Left ventricle myocardium inferior (tissue), 1 donor: Measurements from ENCODE around the gene USP26. TPM values are rescaled to one million over a fixed set of nuclear protein-coding genes. Genes with fewer than 3 reads are reported as not detected.
"Not testable (repeated sequence)": the region's sequence is repeated elsewhere in the genome, so short reads cannot be mapped to it uniquely, and the experiment has no call there.

Source experiments
- DNase-seq: peaks from one replicate; pipeline ENCODE4 v3.0.0-alpha.2; 2020
- H3K27ac ChIP-seq: fragments of 200-600 bp; replicated peaks from 2 replicates; pipeline ENCODE4 v1.8.0; 2021
- H3K27me3 ChIP-seq: fragments of 200-600 bp; 2 replicates; pipeline ENCODE4 v1.8.0; 2021; ENCODE audit warnings: low read depth
- H3K36me3 ChIP-seq: fragments of 200-600 bp; 2 replicates; pipeline ENCODE4 v1.8.0; 2021
- H3K4me1 ChIP-seq: fragments of 200-600 bp; 2 replicates; pipeline ENCODE4 v1.8.0; 2021
- H3K4me3 ChIP-seq: fragments of 200-600 bp; 2 replicates; pipeline ENCODE4 v1.8.0; 2021; ENCODE audit warnings: mild to moderate bottlenecking, moderate library complexity
- H3K9me3 ChIP-seq: fragments of 200-600 bp; replicated peaks from 2 replicates; pipeline ENCODE4 v1.8.0; 2021
- intact Hi-C: fragments of 100-400 bp; cut with micrococcal nuclease; formaldehyde crosslinking; loops from one replicate; pipeline ENCODE4 v1.11.0; 2022
- total RNA-seq: library from RNA; stranded (reverse); fragmentation: NEBNext Ultra II Directional; extraction: Animal tissue kit (Norgen Biotek cat#: 25700); gene quantifications from one replicate; pipeline ENCODE4 v1.2.1, GENCODE V29; 2021
- TF ChIP-seq, protein P1 (sequence below): fragments of 200-600 bp; IDR thresholded peaks from 2 replicates; pipeline ENCODE4 v1.8.0; 2021; ENCODE audit warnings: antibody characterized with exemption, mild to moderate bottlenecking, borderline replicate concordance
- donor health status: DM: no; HTN: yes; CAD: no; lungs with severe emphysema.

Gene USP26
- total RNA-seq, 1 donor from 2014 or later, result not detected

DNA sequence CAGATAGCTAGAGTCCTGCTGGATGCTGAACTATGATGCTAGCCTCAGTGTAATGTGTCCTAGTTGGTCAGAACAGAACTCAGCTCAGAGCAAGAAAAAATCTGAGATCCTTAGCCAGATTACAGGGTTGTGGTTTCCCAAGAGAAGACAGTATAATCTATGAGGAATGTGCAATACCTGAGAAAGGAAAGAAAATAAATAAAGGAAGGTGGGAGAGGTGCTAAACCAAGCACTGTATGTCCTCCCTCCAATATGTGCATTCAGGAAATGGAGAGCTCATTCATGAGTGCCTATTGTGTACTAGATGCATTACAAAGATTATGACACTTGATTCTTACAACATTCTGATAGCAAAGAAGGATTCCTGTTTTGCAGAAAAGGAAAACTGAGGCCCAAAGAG lies 7.5 kb downstream of the USP26 start:
- H3K27me3 ChIP-seq, result no peaks in the 10 kb centered on the region
- DNase-seq, result no peak
- TF ChIP-seq, protein P1, sequence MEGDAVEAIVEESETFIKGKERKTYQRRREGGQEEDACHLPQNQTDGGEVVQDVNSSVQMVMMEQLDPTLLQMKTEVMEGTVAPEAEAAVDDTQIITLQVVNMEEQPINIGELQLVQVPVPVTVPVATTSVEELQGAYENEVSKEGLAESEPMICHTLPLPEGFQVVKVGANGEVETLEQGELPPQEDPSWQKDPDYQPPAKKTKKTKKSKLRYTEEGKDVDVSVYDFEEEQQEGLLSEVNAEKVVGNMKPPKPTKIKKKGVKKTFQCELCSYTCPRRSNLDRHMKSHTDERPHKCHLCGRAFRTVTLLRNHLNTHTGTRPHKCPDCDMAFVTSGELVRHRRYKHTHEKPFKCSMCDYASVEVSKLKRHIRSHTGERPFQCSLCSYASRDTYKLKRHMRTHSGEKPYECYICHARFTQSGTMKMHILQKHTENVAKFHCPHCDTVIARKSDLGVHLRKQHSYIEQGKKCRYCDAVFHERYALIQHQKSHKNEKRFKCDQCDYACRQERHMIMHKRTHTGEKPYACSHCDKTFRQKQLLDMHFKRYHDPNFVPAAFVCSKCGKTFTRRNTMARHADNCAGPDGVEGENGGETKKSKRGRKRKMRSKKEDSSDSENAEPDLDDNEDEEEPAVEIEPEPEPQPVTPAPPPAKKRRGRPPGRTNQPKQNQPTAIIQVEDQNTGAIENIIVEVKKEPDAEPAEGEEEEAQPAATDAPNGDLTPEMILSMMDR, result no peak
- intact Hi-C loops, result no loop called here
- no peaks in the 10 kb centered on the region for H3K36me3 ChIP-seq
- no peak overlapping the region for H3K27ac ChIP-seq
- no peaks in the 10 kb centered on the region for H3K4me1 ChIP-seq
- H3K9me3 ChIP-seq, result no peaks in the 10 kb centered on the region
- no peak overlapping the region for H3K4me3 ChIP-seq

DNA sequence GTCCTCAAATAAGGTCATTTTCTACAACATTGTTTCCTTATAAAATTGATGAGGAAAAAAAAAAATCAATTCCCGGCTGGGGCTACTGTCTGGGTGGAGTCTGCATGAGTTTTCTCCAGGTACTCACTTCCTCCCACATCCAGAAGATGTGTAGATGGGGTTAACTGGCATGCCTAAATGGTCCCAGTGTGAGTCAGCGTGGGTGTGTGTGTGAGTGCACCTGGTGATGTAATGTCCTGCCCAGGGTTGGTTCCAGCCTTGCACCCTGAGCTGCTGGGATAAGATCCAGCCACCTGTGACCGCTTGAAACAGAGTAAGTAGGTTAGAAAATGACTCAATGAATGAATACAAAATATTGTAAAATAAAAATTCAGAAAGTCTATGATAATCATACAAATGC lies 11.1 kb downstream of the USP26 start:
- H3K27ac ChIP-seq, result no peak overlapping the region
- H3K4me3 ChIP-seq, result no peak overlapping the region
- intact Hi-C loops, result no loop called here
- H3K36me3 ChIP-seq, result no peaks in the 10 kb centered on the region
- H3K4me1 ChIP-seq, result no peaks in the 10 kb centered on the region
- no peaks in the 10 kb centered on the region for H3K27me3 ChIP-seq
- H3K9me3 ChIP-seq, result no peaks in the 10 kb centered on the region
- DNase-seq, result no peak
- TF ChIP-seq, protein P1, result no peak

DNA sequence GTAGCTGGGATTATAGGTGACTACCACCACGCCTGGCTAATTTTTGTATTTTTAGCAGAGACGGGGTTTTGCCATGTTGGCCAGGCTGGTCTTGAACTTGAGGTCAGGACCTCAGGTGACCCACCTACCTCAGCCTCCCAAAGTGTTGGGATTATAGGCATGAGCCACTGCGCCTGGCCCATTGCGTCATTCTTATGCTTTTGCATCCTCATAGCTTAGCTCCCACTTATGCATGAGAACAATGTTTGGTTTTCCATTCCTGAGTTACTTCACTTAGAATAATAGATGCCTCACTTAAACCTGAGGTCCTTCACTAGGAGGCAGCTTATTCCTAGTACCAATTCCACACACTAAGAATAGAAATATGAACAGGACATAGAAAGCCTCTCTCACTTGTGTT lies 11.9 kb downstream of the USP26 start:
- H3K4me3 ChIP-seq, H3K4me1 ChIP-seq, intact Hi-C loops, H3K36me3 ChIP-seq, H3K9me3 ChIP-seq, H3K27me3 ChIP-seq, H3K27ac ChIP-seq, DNase-seq: not testable (repeated sequence)

DNA sequence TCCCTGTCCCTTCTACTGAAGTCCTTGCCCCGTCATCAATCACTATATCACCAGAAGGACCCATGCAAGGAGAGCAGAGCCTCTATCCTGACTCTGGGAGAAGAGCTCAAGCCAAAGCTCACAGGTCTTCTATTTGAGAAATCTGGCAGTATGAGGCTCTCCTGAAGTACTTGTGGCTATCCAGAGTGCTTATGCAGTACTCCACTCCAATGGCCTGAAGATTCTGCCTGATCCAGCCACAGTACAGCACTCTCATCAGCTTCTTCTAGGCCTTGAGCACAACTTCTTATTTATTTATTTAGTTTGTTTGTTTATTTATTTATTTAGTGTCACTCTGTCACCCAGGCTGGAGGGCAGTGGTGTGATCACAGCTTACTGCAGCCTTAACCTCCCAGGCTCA lies 13.0 kb downstream of the USP26 start:
- TF ChIP-seq, protein P1, result no peak
- Histone ChIP-seq H3K27me3 (no peaks in the 10 kb centered on the region), H3K4me1 (no peaks in the 10 kb centered on the region), H3K27ac (no peak overlapping the region), H3K36me3 (no peaks in the 10 kb centered on the region), H3K4me3 (no peak overlapping the region), H3K9me3 (no peaks in the 10 kb centered on the region)
- DNase-seq, result no peak
- intact Hi-C loops, result no loop called here

DNA sequence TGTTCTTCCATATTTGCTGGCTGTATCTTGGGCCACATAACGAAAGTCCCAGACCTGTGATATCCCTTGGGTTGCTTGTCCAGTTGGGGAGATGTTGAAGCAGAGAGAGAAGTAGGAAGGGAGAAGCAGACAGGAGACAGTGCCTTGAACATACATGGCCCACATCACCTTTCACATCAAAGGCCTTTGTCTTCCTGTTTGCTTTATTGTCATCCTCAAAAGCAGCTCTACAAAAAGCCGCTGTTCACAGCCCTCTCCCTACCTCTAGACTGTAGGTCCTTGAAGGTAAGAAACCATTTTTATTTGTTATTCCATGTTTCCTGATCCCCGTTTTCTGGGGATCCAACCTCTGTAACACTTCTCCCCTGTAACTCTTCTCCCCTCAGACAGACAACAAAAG lies 14.9 kb downstream of the USP26 start:
- no peaks in the 10 kb centered on the region for H3K27me3 ChIP-seq
- intact Hi-C loops, result no loop called here
- TF ChIP-seq, protein P1, result no peak
- no peak overlapping the region for H3K4me3 ChIP-seq
- DNase-seq, result no peak
- no peaks in the 10 kb centered on the region for H3K36me3 ChIP-seq
- H3K9me3 ChIP-seq, result no peaks in the 10 kb centered on the region
- H3K27ac ChIP-seq, result no peak overlapping the region
- H3K4me1 ChIP-seq, result no peaks in the 10 kb centered on the region

DNA sequence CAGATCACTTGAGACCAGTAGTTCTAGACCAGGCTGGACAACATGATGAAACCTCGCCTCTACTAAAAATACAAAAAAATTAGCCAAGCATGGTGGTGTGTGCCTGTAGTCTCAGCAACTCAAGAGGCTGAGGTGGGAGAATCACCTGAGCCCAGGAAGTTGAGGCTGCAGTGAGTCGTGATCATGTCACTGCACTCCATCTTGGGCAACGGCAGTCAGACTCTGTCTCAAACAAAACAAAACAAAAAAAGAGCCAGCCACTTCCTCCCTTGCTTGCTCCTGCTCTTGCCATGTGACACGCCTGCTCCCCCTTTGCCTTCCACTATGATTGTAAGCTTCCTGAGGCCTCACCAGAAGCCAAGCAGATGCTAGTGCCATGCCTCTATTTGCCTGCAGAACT lies 19.1 kb downstream of the USP26 start:
- DNase-seq, H3K27me3 ChIP-seq, H3K27ac ChIP-seq, H3K4me1 ChIP-seq, H3K9me3 ChIP-seq, intact Hi-C loops, H3K4me3 ChIP-seq, H3K36me3 ChIP-seq: not testable (repeated sequence)

DNA sequence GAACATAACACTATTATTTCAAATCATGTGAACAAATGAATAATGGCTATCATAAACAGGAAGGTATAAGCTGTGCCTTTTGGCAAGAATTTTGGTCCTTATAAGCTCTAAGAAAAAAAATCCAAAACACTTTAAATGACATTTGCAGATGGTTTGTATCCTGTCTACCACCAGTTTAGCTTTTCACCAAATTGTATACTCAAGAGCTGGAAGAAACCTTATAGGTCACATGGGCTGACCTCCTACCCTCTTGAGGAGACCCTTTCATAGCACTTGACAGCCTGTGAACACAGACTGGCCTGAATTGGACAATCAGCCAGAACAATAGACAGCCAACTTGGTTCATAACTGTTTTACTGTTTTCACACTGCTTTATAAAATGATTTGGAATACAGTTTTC lies 24.3 kb downstream of the USP26 start:
- Histone ChIP-seq H3K4me3 (no peak overlapping the region), H3K27me3 (no peaks in the 10 kb centered on the region), H3K4me1 (no peaks in the 10 kb centered on the region), H3K9me3 (no peaks in the 10 kb centered on the region), H3K36me3 (no peaks in the 10 kb centered on the region), H3K27ac (no peak overlapping the region)
- intact Hi-C loops, result no loop called here
- TF ChIP-seq, protein P1, result no peak
- no peak for DNase-seq
